NCI-H146 treated with DMSO at 0.1 percent for 48 hours (cell line): Measurements from ENCODE around the gene GABRR3.

Source experiments
- DNase-seq: peaks from one replicate; lab custom pipeline; 2025; ENCODE audit not compliant: unreplicated experiment; lab: John Stamatoyannopoulos, UW

The GABRR3 gene

DNA sequence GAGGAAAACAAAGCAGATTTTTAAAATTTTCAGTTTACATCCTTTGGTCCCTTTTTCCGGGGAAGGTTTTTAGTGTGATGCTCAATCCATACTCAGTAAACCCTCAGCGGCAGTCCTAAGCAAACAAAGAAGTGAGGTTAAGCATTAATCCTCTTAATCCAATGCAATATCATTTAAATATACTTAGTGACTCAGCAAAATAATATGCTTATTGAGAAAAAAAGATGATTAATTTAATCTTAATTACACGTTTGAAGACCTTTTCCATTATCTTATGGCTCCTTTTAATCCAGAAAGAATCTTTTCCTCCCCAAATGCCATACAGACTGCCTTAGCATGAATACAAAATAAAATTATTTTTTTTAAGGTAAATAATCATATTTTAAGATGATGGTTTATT, at the start of gene GABRR3:
Gene GABRR3, minus strand, starts transcription at position 108 of the 400 bp plus-strand sequence. CDS start 328 bp downstream, outside the sequence.
- no peak for DNase-seq

DNA sequence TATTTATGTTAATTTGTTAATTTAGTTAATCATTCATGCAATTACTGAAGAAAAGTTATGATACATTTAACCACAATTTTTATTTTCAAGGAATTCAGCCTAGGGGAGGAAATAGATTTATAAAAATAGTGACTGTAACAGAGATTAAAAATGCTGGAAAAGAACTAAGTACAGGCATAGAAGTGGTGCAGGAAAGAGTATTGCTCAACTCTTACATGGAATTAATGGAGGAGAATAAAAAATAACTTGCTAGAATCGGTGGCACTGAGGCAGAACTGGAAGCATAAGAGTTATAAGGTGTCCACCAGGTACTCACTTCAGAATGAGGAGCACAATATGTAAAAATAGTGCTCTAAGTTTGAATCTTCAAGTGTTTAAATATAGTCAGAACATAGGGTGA, 38.4 kb upstream of the GABRR3 start:
- no peak for DNase-seq

DNA sequence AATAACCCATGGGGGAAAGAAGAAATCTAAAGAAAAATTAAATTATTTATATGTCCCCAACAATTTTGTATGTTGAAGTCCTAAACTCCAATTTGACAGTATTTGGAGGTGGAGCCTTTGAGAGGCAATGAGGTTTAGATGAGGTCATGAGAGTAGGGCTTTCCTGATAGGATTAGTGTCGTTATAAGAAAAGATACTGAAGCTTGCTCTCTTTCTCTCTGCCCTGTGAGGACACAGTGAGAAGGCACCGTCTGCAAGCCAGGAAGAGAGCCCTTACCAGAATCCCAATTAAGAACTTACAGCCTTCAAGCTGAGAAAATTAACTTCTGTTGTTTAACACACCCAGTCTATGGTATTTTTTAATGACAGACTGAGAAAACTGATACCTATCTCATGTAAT, 35.7 kb upstream of the GABRR3 start:
- DNase-seq, result no peak

DNA sequence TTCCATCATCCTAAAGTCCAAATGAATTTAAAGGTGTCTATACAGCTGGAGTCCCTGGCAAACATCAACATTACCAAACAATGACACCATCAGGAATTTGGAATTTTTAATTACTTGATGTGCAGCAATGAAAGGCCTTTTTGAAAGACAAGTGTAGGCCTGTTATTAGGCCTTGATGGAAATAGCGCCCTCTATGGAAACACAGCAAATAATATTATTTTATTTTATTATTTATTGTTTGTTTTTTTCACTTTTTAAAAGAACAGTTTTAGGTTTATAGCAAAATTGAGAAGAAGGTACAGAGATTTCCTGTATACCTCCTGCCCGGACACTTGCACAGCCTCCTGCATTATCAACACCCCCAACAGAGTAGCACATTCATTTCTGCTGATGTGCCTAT, 33.7 kb upstream of the GABRR3 start:
- no peak for DNase-seq

DNA sequence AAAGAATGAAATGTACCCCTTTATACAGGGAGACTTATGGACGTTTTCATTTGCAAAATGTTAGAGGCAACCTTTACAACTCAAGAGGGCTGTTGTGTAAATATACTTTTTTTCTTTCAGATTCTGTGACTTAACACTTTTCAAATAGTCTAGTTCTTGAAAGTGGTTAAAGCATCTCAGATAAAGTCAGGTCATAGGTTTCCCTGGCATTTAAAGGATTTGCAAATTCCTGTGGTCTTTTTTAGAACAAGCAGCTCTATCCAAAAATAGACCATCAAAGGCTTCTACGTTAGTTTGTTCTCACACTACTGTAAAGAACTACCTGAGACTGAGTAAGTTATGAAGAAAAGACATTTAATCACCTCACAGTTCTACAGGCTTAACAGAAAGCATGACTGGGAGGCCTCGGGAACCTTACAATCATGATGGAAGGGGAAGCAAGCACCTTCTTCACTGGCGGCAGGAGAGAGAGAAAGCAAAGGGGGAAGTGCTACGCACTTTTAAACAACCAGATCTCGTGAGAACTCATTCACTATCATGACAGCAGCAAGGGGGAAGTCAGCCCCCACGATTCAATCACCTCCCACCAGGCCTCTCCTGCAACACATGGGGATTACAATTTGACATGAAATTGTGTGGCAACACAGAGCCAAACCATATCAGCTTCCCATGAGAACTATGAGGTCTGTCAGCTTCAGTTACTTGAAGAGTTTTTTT, 23.3 kb upstream of the GABRR3 start:
- no peak for DNase-seq

DNA sequence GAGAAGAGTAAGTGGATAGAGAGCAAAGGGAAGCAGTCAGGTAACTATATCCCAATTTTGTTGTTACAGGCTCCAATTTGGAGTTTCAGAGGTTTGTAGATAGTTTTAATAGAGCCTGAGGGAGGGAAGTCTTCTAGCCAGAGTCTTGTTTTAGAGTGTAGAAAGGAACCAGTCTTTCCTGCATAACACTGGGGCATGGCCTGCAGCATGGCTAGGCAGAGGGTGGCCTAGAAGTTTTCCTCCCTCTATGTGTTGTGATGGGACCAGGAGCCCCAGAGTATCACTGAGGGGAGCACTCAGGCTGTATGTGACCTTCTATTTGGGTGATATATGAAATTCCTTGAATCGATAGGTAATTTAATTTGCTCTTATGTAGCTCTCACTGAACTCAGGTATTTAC, 22.5 kb upstream of the GABRR3 start:
- no peak for DNase-seq

DNA sequence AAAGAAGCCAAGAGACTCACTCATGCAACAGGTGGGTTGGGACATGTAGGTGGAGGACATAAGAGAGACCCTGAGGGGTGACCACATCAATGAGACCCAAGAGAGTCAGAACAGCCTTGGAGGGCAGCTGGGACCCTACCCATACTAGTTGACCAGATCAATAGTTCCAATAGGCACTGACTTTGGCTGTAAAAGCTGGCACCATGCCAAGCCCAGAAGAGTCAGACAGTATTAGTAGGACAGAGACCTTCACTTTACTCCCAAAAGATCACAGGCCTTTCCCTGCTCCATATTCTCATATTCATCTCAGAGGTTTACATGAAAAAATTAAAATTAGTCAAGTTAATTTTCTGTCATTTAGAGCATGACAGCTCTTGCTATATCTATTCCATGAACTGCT, 20.9 kb upstream of the GABRR3 start:
- no peak for DNase-seq

DNA sequence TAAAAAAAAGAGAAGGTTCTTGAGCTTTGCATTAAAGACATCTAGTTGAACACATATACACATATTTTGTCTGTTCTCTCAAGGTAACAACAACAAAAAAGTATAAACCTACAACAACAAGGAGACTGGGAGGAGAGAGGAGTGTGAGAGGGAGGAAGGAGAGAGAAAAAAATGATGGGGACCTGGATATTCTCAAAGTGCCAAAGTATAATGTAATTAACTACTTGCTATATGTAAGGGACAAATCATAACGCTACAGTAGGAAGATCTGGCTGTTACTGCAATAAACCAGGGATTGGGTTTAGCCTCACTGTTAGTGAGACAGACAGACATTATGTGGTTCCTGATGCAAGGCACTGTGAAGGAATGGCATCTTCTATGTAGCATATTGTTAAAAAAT, 14.2 kb upstream of the GABRR3 start:
- no peak for DNase-seq

DNA sequence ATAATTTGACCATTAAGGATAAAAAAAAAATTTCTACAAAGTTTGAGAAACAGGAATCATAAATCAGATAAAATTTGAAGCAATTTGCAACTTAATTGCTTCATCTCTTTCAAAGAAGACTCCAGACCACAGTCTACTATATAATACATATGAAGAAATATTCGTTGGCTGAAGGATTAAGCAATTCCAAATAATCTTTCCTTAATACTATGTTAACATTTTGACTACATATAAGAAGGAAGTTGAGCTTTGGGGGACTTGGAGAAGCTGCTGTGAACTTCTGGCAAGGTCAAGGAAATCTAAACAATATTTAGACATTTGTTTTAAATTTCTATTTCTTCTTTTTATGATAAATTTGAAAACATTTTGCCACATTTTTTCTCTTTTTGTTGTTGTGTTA, 13.5 kb upstream of the GABRR3 start:
- no peak for DNase-seq

DNA sequence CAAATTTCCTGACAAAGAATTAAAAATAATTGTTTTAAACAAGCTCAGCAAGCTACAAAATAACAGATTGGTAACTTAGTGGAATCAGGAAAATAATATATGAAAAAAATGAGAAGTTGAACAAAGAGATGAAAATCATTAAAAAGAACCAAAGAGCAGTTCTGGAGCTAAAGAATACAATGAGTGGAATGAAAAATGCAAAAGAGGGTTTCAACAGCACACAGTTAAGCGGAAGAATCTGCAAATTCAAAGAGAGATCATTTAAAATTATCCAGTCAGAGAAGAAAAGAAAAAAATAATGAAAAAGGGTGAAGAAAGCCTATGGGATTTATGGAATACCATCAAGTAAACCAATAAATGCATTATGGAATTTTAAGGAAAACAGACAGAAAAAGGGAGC, 6.2 kb upstream of the GABRR3 start:
- DNase-seq, result no peak

DNA sequence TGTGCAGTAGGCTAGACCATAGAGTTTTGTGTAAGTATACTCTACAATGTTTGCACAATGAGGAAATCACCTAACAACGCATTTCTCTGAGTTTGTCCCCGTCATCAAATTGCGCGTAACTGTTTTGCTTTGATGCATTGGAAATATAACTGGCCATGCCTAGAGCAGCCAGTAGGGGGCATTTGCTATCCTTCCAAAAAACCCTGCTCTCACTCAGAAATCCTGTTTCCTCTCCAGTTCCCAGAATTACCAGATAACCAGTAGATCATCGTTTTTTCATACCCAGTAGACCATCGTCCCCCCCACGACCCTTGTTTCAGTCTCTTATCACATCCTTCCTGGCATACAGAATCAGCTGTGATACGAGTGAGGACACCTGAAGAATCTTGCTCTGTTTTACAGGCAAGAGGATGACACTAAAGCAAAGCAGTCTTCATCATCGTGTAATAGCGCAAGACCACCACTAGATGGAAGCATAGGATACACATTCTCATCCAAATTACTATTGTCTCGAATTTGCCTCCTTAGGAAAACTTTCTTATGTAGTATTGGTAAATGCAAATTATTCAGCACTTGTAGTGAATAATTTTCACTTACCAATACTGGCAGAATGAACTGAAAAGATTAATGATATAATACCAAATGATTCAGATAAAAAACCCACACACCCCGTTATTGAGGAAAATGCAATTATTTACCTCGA, 4.4 kb upstream of the GABRR3 start:
- peak; percentile 84 for DNase-seq

DNA sequence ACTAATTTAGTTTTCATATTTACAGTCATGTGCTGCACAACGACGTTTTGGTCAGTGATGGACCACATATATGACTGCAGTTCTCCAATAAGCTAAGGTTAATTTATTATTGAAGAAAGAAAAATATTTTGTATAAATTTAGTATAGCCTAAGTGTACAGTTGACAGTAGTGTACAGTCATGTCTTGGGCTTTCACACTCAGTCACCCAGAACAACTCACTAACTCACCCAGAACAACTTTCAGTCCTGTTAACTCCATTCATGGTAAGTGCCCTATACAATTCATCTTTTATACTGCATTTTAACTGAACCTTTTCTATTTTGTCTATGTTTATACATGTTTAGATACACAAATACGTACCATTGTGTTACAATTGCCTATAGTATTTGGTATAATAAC, 3.8 kb upstream of the GABRR3 start:
- no peak for DNase-seq

DNA sequence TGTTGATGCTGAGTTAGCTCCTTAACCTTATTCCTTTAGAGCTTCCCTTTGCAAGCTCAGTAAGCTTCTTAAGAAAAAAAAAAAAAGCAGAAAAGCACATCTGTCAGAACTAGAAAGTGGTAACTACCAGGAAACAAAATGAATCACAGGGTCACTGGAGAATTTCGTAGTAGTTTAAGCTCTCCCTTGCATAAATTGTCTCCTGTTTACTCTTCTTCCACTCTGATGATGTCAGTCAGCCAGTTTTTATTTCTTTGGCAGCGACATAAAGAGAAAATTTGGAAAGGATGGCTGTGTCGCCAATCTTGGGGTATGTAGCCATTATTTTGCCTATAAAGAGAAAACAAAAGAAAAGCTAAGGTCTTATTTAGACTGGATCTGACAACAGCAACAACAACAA, 3.2 kb upstream of the GABRR3 start:
- DNase-seq, result no peak

DNA sequence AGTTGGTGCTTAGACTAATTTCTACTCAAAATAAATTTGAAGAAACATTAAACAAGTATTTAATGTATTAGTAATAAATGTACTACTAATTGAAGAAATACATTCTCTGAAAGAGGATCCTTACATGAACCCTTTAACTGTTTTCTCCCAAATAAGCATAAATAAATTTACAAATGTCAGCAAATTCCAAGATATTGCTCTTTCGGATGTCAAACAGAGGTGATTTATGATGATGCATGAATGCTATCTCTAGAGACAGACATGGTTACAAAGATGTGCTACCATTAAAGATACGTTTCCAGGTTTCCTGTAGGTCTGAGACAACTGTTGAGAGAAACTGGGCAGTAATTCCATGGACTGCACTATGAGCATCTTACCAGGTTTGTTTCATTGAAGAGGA, 629 bp downstream of the GABRR3 start:
- DNase-seq, result no peak

DNA sequence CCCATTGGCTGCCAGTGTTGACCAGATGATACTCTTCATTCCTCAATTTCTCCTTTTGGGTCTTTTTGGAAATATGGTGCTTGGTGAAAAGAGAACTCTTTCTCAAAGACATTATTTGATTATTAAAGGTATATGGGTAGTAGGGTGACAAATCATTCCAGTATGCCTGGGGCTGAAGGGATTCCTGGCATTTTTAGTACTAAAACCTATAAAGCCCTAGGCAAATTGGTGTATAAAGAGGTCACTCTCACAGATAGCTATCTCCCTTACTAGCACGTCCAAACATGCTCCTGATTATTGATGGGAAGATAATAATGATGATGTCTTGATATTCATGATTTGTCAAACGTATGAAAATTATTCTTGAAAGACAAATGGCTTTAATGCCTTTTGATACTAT, 1.1 kb downstream of the GABRR3 start:
- no peak for DNase-seq

DNA sequence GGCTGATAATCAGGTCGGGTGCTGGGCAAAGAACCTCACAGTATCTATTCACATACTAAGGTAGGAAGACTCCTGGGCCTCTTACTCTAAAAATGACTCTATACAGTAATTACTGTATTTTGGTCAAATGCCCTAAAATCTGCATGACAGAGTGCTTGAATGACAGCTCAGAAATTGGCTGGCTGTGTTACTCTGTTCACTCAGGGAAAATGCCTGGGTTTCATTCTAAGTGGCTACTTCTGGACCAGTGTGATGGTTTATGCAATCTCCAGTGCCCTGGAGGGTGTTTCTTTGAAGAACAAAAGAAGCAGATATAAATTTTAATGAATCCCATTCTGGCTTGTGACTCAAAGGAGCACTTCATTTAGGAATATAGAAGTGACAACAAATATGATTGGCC, 2.2 kb downstream of the GABRR3 start:
- DNase-seq, result no peak

DNA sequence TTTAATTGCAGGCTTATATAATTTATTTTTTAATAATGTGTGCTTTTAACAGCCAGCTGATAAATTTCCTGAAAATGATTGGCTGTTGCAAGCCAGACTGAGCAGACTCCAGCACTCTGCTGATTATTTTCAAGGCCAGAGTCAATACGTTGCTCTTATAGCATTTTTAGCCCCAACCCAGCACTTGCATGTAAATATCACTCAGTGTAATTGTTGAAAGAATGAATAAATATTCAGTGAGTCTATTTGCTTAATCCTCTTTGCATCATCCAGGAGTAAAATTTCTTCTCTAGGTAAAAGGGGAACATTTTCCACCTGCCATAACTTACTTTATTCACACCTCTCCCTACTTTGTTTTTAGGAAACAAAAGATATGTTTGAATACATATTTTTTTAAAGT, 2.9 kb downstream of the GABRR3 start:
- DNase-seq, result no peak

DNA sequence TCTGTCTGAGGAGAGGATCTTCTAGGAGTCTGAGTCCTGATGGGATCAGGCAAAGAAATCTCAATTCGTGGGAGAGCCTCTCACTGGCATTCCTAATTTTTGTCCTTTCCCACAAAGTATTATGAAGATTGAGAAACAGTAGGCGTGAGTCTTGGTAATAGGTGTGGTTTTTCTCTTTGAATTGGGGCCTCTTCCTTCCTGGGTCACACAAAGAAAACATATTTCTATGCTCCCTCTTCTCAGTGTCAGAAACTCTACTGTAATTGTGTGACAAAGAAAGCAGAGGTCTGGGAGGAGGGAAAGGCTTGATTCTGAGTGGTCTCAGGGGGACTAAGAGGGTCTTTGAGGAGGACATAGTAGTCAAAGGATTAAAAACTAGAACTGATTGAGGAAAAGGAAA, 6.0 kb downstream of the GABRR3 start:
- DNase-seq, result no peak

DNA sequence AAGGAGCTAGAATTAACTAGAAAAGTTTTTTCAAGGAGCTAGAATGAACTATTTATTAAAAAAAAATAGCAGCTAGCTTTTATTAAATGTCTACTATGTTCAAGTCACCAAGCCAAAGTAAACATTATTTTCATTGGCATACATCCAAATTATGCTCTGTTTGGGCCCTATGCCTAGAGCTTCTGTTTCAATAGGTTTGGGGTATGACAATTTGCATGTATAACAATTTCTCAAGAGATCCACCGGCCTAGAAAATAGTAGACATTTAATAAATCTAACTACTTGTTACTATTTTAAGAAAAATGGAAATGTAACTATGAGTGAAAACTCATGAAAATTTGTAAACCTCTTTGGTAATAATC, 8.0 kb downstream of the GABRR3 start:
- DNase-seq, result no peak

DNA sequence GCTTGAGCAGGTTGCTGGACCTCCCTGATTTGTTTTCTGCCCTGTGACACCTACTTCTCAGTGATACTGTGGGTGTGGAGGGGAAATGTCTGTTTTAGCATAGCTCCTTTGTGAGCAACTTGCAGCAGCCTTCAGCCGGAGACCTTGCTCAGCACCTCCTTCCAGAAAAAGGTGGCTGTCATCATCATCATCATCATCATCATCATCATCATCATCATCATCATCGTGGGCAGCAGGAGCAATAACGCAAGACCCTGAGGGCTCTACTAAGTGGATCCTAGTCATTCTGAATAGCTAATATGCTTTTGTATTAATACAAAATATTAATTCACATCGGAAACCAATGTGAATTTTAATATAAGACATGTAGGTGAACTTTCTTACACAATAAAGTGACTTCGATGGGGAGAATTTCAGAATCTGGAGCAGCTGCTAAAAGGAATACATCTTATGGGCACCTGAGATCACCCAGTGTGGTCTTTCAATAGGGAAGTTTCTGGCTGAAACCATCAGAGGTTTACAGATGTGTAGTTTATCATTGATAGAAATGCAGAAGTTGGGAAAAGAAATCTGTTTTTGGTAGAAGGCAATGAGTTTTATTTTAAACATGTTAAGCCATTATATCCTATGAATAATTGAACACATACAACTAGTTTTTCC, 8.6 kb downstream of the GABRR3 start:
- no peak for DNase-seq

DNA sequence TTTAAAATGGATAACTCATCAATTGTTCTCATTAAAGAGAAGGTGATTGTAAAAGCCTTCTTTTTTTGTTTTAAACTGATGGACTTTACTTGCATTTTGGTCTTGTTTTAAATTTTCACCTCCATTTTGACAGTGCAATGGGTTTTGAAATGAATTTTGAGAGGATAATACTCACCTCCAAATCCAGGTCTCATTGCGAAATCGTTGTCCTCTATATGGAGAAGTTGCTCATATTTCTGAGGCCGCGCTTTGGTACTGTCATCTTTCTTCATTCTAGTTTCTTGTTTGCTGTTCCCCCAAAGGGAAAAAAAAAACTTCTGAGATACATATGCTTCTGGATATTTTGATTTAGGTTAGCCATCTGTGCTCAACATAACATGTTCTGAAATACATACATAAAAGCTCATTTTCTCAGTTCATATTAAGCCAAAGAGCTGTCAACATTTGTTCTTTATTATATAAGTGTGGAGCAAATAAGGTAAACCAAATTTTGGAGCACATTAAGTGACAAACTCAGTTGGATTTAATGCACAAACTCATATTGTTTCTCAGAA, 9.6 kb downstream of the GABRR3 start:
- no peak for DNase-seq
